K562 (cell line): Measurements from ENCODE around the gene OPCML. TPM values are rescaled to one million over a fixed set of nuclear protein-coding genes. Genes with fewer than 3 reads are reported as not detected.

ENCODE experiments used
- ATAC-seq: fragments of 200-7000 bp; cut with Tn5 transposase; 3 replicates; pipeline ENCODE4 v1.9.1; 2020; ENCODE audit warnings: moderate library complexity
- BruUV-seq: library from RNA; stranded (reverse); fragments of 400-500 nt; replicated peaks from 2 replicates; lab custom pipeline; 2021; lab: Mats Ljungman, UMichigan
- CTCF ChIA-PET: fragments of 300-600 bp; formaldehyde crosslinking; extraction: SDS; loops from one replicate; lab custom pipeline; 2021; ENCODE audit warnings: low intra/inter-chr PET ratio; lab: Yijun Ruan, JAX
- POLR2A ChIA-PET: fragments of 300-600, 350-650 bp; sonication (Branson Sonifier 250); formaldehyde crosslinking; extraction: SDS; loops from one replicate; lab custom pipeline; 2021; ENCODE audit warnings: antibody characterized with exemption, inconsistent platforms; lab: Yijun Ruan, JAX
- DNase-seq, 4 experiments: peaks; one replicate each; pipeline versions ENCODE4 v3.0.0 to v3.0.0-alpha.2; 2011 to 2018; ENCODE audit warnings: low spot score in 3 of 4, mixed read lengths in 3 of 4; ENCODE audit errors: extremely low read depth in 1 of 4
- FAIRE-seq: peaks from 2 replicates; lab custom pipeline; 2011; peaks lifted over from hg19 to GRCh38; lab: Jason Lieb, UNC
- H2AFZ ChIP-seq: 2 replicates; pipeline ENCODE4 v1.6.0; 2011; ENCODE audit warnings: low read depth, low read length, control low read depth, inconsistent platforms
- H3K27ac ChIP-seq: fragments of 200-600 bp; 3 replicates; pipeline ENCODE4 v1.8.0; 2011; ENCODE audit warnings: low read depth, mild to moderate bottlenecking, control low read depth, inconsistent platforms, low read length, moderate library complexity, mixed read lengths; ENCODE audit errors: extremely low read depth
- H3K27me3 ChIP-seq, 2 experiments: fragments of 300-600 bp in 1 of 2; 2 replicates in 1 of 2; 3 replicates in 1 of 2; pipeline versions ENCODE4 v1.6.0 to v1.8.0; 2011; ENCODE audit warnings: inconsistent platforms in 2 of 2, low read length in 2 of 2, mild to moderate bottlenecking in 1 of 2, mixed read lengths in 1 of 2, moderate library complexity in 1 of 2; ENCODE audit not compliant: control insufficient read depth in 2 of 2, insufficient read depth in 2 of 2
- H3K36me3 ChIP-seq: fragments of 300-600 bp; 3 replicates; pipeline ENCODE4 v1.8.0; 2011; ENCODE audit warnings: mild to moderate bottlenecking, low read length, inconsistent platforms; ENCODE audit not compliant: control insufficient read depth, insufficient read depth
- H3K4me1 ChIP-seq, 2 experiments: fragments of 200-600 bp in 1 of 2; replicated peaks in 1 of 2; 2 replicates in 1 of 2; 3 replicates in 1 of 2; pipeline versions ENCODE4 v1.5.1 to v1.8.0; 2011; ENCODE audit warnings: inconsistent platforms in 2 of 2, low read length in 2 of 2, mild to moderate bottlenecking in 1 of 2, mixed read lengths in 1 of 2, moderate library complexity in 1 of 2; ENCODE audit not compliant: control insufficient read depth in 2 of 2, insufficient read depth in 2 of 2
- H3K4me2 ChIP-seq: 2 replicates; pipeline ENCODE4 v1.6.1; 2011; ENCODE audit warnings: low read length, control low read depth, inconsistent platforms, mixed read lengths; ENCODE audit not compliant: insufficient read depth
- H3K4me3 ChIP-seq: fragments of 200-600 bp; sonication (generic), shearing (Covaris generic); 2 replicates; pipeline ENCODE4 v1.5.1; 2016; ENCODE audit warnings: control low read depth, inconsistent platforms
- H3K79me2 ChIP-seq: fragments of 200-600 bp; 3 replicates; pipeline ENCODE4 v1.8.0; 2011; ENCODE audit warnings: low read length, inconsistent platforms; ENCODE audit not compliant: control insufficient read depth, insufficient read depth
- H3K9ac ChIP-seq, 2 experiments: 2 replicates each; pipeline versions ENCODE4 v1.6.0 to v1.6.1; 2011; ENCODE audit warnings: low read depth in 2 of 2, low read length in 2 of 2, control low read depth in 1 of 2, inconsistent platforms in 1 of 2, mild to moderate bottlenecking in 1 of 2, mixed read lengths in 1 of 2; ENCODE audit not compliant: insufficient read depth in 1 of 2
- H3K9me1 ChIP-seq: one replicate; pipeline ENCODE4 v1.6.0; 2011; ENCODE audit warnings: inconsistent platforms, mild to moderate bottlenecking, low read length, moderate library complexity; ENCODE audit not compliant: control insufficient read depth, insufficient read depth
- H3K9me3 ChIP-seq: replicated peaks from 2 replicates; pipeline ENCODE4 v1.5.1; 2011; ENCODE audit warnings: low read depth, low read length, inconsistent platforms; ENCODE audit not compliant: control insufficient read depth, insufficient read depth
- H4K20me1 ChIP-seq: replicated peaks from 2 replicates; pipeline ENCODE4 v1.6.1; 2011; ENCODE audit warnings: low read length, inconsistent platforms, mixed read lengths; ENCODE audit not compliant: control insufficient read depth, insufficient read depth
- CHD7 ChIP-seq: fragments of 200-600 bp; sonication (generic); IDR thresholded peaks from one replicate; pipeline ENCODE4 v1.6.1; 2012; ENCODE audit warnings: mild to moderate bottlenecking, low read depth, low read length, inconsistent platforms
- CREB1 ChIP-seq, 2 experiments: sonication (generic) in 1 of 2; formaldehyde crosslinking in 1 of 2; IDR thresholded peaks; 2 replicates each; pipeline versions ENCODE4 v1.6.1 to v1.8.0; 2012 to 2022; ENCODE audit warnings: inconsistent platforms in 1 of 2, mild to moderate bottlenecking in 1 of 2, missing genetic modification reagents in 1 of 2, moderate library complexity in 1 of 2
- FOXJ3 ChIP-seq: sonication (generic); formaldehyde crosslinking; IDR thresholded peaks from 2 replicates; pipeline ENCODE4 v1.4.0; 2020; ENCODE audit warnings: mild to moderate bottlenecking, missing genetic modification reagents
- GATA2 ChIP-seq: sonication (generic); formaldehyde crosslinking; IDR thresholded peaks from 2 replicates; pipeline ENCODE4 v1.4.0; 2020; ENCODE audit warnings: mild to moderate bottlenecking, missing genetic modification reagents
- MYNN ChIP-seq, 2 experiments: sonication (generic); formaldehyde crosslinking in 1 of 2; IDR thresholded peaks; 2 replicates each; pipeline versions ENCODE4 v1.5.0 to v1.6.1; 2016 to 2020; ENCODE audit warnings: antibody characterized with exemption in 1 of 2, missing genetic modification reagents in 1 of 2
- RBFOX2 ChIP-seq: fragments of 200-400 bp; formaldehyde crosslinking; IDR thresholded peaks from 2 replicates; pipeline ENCODE4 v1.6.1; 2017; ENCODE audit warnings: low read depth, mild to moderate bottlenecking, low read length, moderate library complexity
- SAFB ChIP-seq: fragments of 200-400 bp; formaldehyde crosslinking; IDR thresholded peaks from 2 replicates; pipeline ENCODE4 v1.6.1; 2017; ENCODE audit warnings: low read depth, low read length, borderline replicate concordance
- SETDB1 ChIP-seq: IDR thresholded peaks from one replicate; pipeline ENCODE4 v1.6.1; 2012; ENCODE audit warnings: low read length, control low read depth, inconsistent platforms
- WGBS: fragments of 100-300 bp; shearing (Covaris generic); methylation state at CpG from one replicate; pipeline ENCODE4 v1.1.6; 2016; ENCODE audit warnings: low coverage, mixed read lengths; ENCODE audit not compliant: insufficient coverage; ENCODE audit errors: missing lambda C conversion rate; 5-methylcytosine and 5-hydroxymethylcytosine counted together
- in situ Hi-C: fragments of 300-500 bp; cut with MboI; formaldehyde crosslinking; loops from 4 replicates; pipeline ENCODE4 v1.15.0; 2018; ENCODE audit warnings: inconsistent platforms, mixed read lengths
- intact Hi-C: fragments of 100-400 bp; cut with micrococcal nuclease; formaldehyde crosslinking; loops from 2 replicates; pipeline ENCODE4 v1.14.2; 2022
- polyA plus RNA-seq, 8 experiments: library from polyadenylated mRNA; depleted of rRNA in 4 of 8; stranded (reverse) in 5 of 8; unstranded in 3 of 8; fragments of >200 nt; fragmentation: Nextera tagmentation in 2 of 8; fragmentation: Illumina TruSeq in 1 of 8; extraction: Ambion mirVana in 2 of 8; extraction: Trizol in 1 of 8; gene quantifications; 2 replicates each; pipeline versions ENCODE4 v1.2.1 to v1.2.3, GENCODE V29; 2011 to 2014; ENCODE audit warnings: inconsistent platforms in 1 of 8, missing spikeins in 1 of 8
- total RNA-seq, 7 experiments: library from RNA; depleted of rRNA in 6 of 7; stranded (reverse); fragments of >200 nt in 6 of 7; fragmentation: Illumina TruSeq in 2 of 7; extraction: Trizol in 2 of 7; gene quantifications; 2 replicates each; pipeline versions ENCODE4 v1.2.1 to v1.2.3, GENCODE V29; 2011 to 2021; ENCODE audit warnings: low replicate concordance in 1 of 7
- TF ChIP-seq, protein P1 (sequence below): sonication (generic); formaldehyde crosslinking; IDR thresholded peaks from 2 replicates; pipeline ENCODE4 v1.4.0; 2020; ENCODE audit warnings: mild to moderate bottlenecking, missing genetic modification reagents

The OPCML gene
- total and polyA plus RNA-seq, 9 of the 15 experiments (the other 6 are each of a cell fraction or from before 2014, with no cell fraction given), result not detected

DNA sequence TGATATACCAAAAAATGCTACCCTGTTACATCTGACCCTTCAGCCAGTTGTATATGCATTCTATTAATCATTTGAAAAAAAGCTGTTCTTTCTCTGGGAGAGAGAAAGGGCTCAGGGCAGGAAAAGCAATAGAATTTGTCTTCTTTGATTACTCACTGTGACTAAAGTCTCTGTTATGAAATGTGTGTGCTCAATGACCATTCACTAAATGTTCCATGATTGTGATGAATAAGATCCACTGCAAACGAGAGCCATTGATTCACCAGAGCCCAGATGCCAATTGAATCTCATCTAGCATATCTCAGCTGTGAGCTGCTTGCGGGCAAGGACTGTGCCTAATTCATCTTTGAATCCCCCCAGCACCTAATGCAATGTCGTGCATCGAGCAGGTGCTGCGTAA is 184.3 kb downstream of the OPCML start:
- H3K4me3 ChIP-seq, result no peak overlapping the region
- no peak overlapping the region for H3K9ac ChIP-seq
- no peaks in the 10 kb centered on the region for H3K27me3 ChIP-seq
- DNase-seq, result no peak
- in situ Hi-C loops, result no loop called here
- no peaks in the 10 kb centered on the region for H4K20me1 ChIP-seq
- no peaks in the 10 kb centered on the region for H3K9me1 ChIP-seq
- H3K79me2 ChIP-seq, result no peaks in the 10 kb centered on the region
- no peaks in the 10 kb centered on the region for H3K9me3 ChIP-seq
- H3K4me1 ChIP-seq, result no peaks in the 10 kb centered on the region
- no peak for ATAC-seq
- ChIA-PET CTCF (no interaction called here), POLR2A (no interaction called here)
- intact Hi-C loops, result no loop called here
- no peaks in the 10 kb centered on the region for H3K36me3 ChIP-seq
- no peak overlapping the region for H2AFZ ChIP-seq
- WGBS, result 5% methylated on average over 5 of the region's 5 CpGs
- H3K27ac ChIP-seq, result no peak overlapping the region
- FAIRE-seq, result no peak
- no TSS peak for BruUV-seq
- H3K4me2 ChIP-seq, result no peak overlapping the region
- no peak for TF ChIP-seq SETDB1
- TF ChIP-seq SAFB, result no peak
- no peak for TF ChIP-seq MYNN (IDR thresholded peaks at IDR 0.05)
- TF ChIP-seq MYNN (CRISPR knock-in tag; IDR thresholded peaks at IDR 0.05), result no peak
- TF ChIP-seq CHD7, result no peak
- no peak for TF ChIP-seq RBFOX2
- no peak for TF ChIP-seq CREB1 (IDR thresholded peaks at IDR 0.05)
- TF ChIP-seq CREB1 (CRISPR knock-in tag; IDR thresholded peaks at IDR 0.05), result no peak
- TF ChIP-seq, protein P1, sequence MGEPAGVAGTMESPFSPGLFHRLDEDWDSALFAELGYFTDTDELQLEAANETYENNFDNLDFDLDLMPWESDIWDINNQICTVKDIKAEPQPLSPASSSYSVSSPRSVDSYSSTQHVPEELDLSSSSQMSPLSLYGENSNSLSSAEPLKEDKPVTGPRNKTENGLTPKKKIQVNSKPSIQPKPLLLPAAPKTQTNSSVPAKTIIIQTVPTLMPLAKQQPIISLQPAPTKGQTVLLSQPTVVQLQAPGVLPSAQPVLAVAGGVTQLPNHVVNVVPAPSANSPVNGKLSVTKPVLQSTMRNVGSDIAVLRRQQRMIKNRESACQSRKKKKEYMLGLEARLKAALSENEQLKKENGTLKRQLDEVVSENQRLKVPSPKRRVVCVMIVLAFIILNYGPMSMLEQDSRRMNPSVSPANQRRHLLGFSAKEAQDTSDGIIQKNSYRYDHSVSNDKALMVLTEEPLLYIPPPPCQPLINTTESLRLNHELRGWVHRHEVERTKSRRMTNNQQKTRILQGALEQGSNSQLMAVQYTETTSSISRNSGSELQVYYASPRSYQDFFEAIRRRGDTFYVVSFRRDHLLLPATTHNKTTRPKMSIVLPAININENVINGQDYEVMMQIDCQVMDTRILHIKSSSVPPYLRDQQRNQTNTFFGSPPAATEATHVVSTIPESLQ, result no peak
- TF ChIP-seq GATA2 (CRISPR knock-in tag), result no peak
- no peak for TF ChIP-seq FOXJ3 (CRISPR knock-in tag)
